B cell (primary cell): ENCODE data around the gene EN1.

Experiments used
- EZH2 ChIP-seq: IDR thresholded peaks from 2 replicates; pipeline ENCODE4 v1.6.1; 2012; ENCODE audit warnings: borderline replicate concordance, low read depth, mild to moderate bottlenecking, moderate library complexity, low read length; ENCODE audit not compliant: insufficient read depth, poor library complexity, severe bottlenecking
- TF ChIP-seq, protein P1 (sequence below): fragments of 200-600 bp; IDR thresholded peaks from one replicate; pipeline ENCODE4 v1.8.0; 2022; ENCODE audit warnings: antibody characterized with exemption, mild to moderate bottlenecking

- TF ChIP-seq, protein P1, sequence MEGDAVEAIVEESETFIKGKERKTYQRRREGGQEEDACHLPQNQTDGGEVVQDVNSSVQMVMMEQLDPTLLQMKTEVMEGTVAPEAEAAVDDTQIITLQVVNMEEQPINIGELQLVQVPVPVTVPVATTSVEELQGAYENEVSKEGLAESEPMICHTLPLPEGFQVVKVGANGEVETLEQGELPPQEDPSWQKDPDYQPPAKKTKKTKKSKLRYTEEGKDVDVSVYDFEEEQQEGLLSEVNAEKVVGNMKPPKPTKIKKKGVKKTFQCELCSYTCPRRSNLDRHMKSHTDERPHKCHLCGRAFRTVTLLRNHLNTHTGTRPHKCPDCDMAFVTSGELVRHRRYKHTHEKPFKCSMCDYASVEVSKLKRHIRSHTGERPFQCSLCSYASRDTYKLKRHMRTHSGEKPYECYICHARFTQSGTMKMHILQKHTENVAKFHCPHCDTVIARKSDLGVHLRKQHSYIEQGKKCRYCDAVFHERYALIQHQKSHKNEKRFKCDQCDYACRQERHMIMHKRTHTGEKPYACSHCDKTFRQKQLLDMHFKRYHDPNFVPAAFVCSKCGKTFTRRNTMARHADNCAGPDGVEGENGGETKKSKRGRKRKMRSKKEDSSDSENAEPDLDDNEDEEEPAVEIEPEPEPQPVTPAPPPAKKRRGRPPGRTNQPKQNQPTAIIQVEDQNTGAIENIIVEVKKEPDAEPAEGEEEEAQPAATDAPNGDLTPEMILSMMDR, result no peak
- no peak for TF ChIP-seq EZH2
Observed at GRCh38 chr2:118889995-118890394, 42.5 kb upstream of the EN1 start.
